ENCODE data around the gene PTGFRN.

DNA sequence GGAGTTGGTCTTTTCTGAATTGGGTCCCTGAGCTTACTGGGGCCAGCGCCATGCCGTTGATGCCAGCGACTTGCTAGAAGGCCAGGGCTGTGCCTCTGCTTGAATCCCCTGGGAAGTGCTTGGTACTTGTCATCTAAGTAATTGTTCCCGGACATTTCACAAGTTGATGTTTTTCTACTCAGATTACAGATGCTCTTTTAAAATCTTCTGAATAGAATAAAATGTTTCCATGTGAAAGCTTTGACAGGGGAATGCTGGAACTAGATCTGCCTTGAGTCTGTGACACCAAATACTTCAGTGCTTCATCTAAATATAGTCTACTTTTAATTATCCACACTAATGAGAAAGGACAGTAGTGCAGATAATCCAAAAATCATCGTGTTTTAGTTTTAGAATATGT is 38.3 kb downstream of the PTGFRN start:
- TF ChIP-seq, protein P1, sequence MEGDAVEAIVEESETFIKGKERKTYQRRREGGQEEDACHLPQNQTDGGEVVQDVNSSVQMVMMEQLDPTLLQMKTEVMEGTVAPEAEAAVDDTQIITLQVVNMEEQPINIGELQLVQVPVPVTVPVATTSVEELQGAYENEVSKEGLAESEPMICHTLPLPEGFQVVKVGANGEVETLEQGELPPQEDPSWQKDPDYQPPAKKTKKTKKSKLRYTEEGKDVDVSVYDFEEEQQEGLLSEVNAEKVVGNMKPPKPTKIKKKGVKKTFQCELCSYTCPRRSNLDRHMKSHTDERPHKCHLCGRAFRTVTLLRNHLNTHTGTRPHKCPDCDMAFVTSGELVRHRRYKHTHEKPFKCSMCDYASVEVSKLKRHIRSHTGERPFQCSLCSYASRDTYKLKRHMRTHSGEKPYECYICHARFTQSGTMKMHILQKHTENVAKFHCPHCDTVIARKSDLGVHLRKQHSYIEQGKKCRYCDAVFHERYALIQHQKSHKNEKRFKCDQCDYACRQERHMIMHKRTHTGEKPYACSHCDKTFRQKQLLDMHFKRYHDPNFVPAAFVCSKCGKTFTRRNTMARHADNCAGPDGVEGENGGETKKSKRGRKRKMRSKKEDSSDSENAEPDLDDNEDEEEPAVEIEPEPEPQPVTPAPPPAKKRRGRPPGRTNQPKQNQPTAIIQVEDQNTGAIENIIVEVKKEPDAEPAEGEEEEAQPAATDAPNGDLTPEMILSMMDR (conservative IDR thresholded peaks at IDR 0.05; ENCODE audit: low read length), result no peak
- no peak for TF ChIP-seq EZH2phosphoT487 (IDR thresholded peaks at IDR 0.05; ENCODE audit: borderline replicate concordance, low read depth, low read length)
